Measurements from ENCODE around the gene ERC2. TPM values are rescaled to one million over a fixed set of nuclear protein-coding genes. Genes with fewer than 3 reads are reported as not detected.

The ERC2 gene
- total RNA-seq, 2 experiments from 2014 or later: not detected

DNA sequence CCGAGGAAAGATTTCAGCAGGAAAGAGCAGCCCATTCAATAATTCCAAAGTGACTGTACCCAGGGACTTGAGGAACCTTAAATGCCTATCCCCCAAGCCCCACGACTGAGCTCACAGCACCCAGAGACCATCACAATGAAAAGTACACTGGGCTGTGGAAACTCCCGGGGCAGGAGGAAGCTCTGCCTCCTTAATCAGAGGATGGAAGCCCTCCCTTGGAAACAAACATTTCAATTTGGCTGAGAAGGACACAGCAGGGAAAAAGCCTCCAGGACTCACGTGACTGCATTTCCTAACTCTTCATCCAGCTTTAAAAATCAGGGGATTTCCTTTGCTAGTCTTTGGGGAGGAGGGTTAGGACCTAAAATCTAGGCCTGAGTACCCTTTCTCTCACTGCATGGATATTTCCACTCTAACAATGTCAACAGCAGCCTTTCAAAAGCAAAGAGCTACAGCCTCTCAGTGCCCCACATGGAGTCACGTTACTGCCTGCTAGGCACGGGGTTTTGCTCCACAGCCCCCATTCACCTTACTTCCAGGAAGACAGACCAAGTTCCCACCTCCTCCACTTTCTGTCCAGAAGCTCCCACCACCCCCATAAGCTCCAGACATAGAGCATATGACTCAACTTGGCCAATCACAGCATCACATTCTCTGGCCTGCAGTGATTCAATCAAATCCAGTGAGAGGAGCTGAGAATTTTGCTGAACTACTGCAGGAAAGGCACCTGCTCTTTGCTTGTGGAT, 912.2 kb downstream of the ERC2 start:
- ChIA-PET POLR2A (no interaction called here), CTCF (no interaction called here)
- Mint-ChIP-seq H3K4me3 (no peak overlapping the region), H3K27me3 (no peaks in the 10 kb centered on the region), H3K4me1 (ENCODE audit: low read depth) (no peaks in the 10 kb centered on the region), H3K9me3 (peaks cover 2% of the 10 kb centered on the region), H3K36me3 (no peaks in the 10 kb centered on the region), H3K27ac (no peak overlapping the region)
- no peak for DNase-seq
- intact Hi-C loops (cut with micrococcal nuclease): no loop called here

GRCh38 chr3:55554634-55555425, 913.4 kb downstream of the ERC2 start:
- intact Hi-C loops (cut with micrococcal nuclease): no loop called here
- DNase-seq: no peak
- H3K9me3 Mint-ChIP-seq: peaks cover 2% of the 10 kb centered on the region
- no peaks in the 10 kb centered on the region for H3K36me3 Mint-ChIP-seq
- ChIA-PET CTCF (no interaction called here), POLR2A (no interaction called here)
- no peak overlapping the region for H3K4me3 Mint-ChIP-seq
- H3K4me1 Mint-ChIP-seq (ENCODE audit: low read depth): no peaks in the 10 kb centered on the region
- H3K27me3 Mint-ChIP-seq: no peaks in the 10 kb centered on the region
- H3K27ac Mint-ChIP-seq: no peak overlapping the region

- Mint-ChIP-seq H3K36me3 (no peaks in the 10 kb centered on the region), H3K4me3 (no peak overlapping the region), H3K27me3 (no peaks in the 10 kb centered on the region), H3K27ac (no peak overlapping the region), H3K9me3 (peaks cover 2% of the 10 kb centered on the region), H3K4me1 (ENCODE audit: low read depth) (no peaks in the 10 kb centered on the region)
- ChIA-PET POLR2A (no interaction called here), CTCF (no interaction called here)
- no peak for DNase-seq
- intact Hi-C loops (cut with micrococcal nuclease): no loop called here
These were observed 916.6 kb downstream of the ERC2 start for GRCh38 chr3:55551644-55552043.

DNA sequence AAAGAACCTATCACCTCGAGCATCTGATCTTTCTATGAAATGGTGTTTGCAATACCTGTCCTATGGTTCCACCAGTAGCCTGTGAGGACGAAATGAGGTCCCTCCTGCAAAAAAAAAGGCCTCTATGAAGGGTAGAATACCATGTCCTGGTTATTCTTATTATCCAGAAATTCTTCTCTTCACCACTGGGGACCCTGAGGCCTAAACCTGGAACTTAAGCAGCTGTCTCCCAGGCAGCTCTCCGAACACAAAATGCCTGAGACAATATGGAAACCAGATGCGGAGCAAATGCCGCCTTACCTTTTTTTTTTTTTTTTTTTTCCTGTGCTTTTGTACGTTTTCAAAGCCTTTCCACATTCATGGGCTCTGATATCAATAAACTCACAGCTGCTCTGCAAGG, 919.1 kb downstream of the ERC2 start:
- no peak for DNase-seq
- no peaks in the 10 kb centered on the region for H3K4me1 Mint-ChIP-seq (ENCODE audit: low read depth)
- H3K4me3 Mint-ChIP-seq: no peak overlapping the region
- no peaks in the 10 kb centered on the region for H3K27me3 Mint-ChIP-seq
- CTCF ChIA-PET: no interaction called here
- POLR2A ChIA-PET: no interaction called here
- peaks cover 2% of the 10 kb centered on the region for H3K9me3 Mint-ChIP-seq
- H3K36me3 Mint-ChIP-seq: no peaks in the 10 kb centered on the region
- H3K27ac Mint-ChIP-seq: no peak overlapping the region
- intact Hi-C loops (cut with micrococcal nuclease): no loop called here

- CTCF ChIA-PET: no interaction called here
These were observed 921.2 kb downstream of the ERC2 start for GRCh38 chr3:55546866-55547669.

GRCh38 chr3:55545995-55546394, 922.3 kb downstream of the ERC2 start:
- no peak for DNase-seq
- no peaks in the 10 kb centered on the region for H3K36me3 Mint-ChIP-seq
- no peak overlapping the region for H3K27ac Mint-ChIP-seq
- ChIA-PET POLR2A (no interaction called here), CTCF (no interaction called here)
- H3K4me1 Mint-ChIP-seq (ENCODE audit: low read depth): no peaks in the 10 kb centered on the region
- H3K4me3 Mint-ChIP-seq: no peak overlapping the region
- intact Hi-C loops (cut with micrococcal nuclease): no loop called here
- H3K9me3 Mint-ChIP-seq: no peaks in the 10 kb centered on the region
- no peaks in the 10 kb centered on the region for H3K27me3 Mint-ChIP-seq

More at GRCh38 chr3:55546866-55547669, 921.2 kb downstream of the ERC2 start:
- no peaks in the 10 kb centered on the region for H3K9me3 Mint-ChIP-seq
- H3K36me3 Mint-ChIP-seq: no peaks in the 10 kb centered on the region
- no peak overlapping the region for H3K4me3 Mint-ChIP-seq
- H3K27me3 Mint-ChIP-seq: no peaks in the 10 kb centered on the region
- no peak overlapping the region for H3K27ac Mint-ChIP-seq
- intact Hi-C loops (cut with micrococcal nuclease): no loop called here
- DNase-seq: no peak
- no peaks in the 10 kb centered on the region for H3K4me1 Mint-ChIP-seq (ENCODE audit: low read depth)
- POLR2A ChIA-PET: no interaction called here

GRCh38 chr3:55544219-55544618, 924.0 kb downstream of the ERC2 start:
- intact Hi-C loops (cut with micrococcal nuclease): no loop called here
- Mint-ChIP-seq H3K27me3 (no peaks in the 10 kb centered on the region), H3K4me1 (ENCODE audit: low read depth) (no peaks in the 10 kb centered on the region), H3K27ac (no peak overlapping the region), H3K4me3 (no peak overlapping the region), H3K9me3 (no peaks in the 10 kb centered on the region), H3K36me3 (no peaks in the 10 kb centered on the region)
- DNase-seq: no peak
- ChIA-PET POLR2A (no interaction called here), CTCF (no interaction called here)

DNA sequence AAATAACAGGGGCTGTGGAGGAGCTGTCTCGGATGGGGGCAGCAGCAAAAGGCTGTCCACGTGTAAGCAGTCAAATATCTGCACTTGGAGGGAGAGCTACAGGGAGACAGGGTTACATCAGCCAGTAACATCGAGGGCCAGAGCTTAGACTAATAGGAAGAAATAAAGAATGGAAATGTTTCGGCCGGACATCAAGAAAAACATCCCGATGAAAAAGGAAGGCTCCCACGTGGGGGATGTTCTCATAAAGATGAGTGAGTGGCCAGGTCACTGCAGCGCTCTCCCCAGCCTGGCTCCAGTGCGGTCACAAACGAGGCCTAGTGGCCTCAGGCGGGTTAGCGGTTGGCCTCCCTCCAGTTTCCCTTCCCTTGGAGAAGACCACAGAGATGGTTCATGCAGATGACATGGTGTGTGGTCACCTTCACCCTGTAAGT, 925.1 kb downstream of the ERC2 start:
- Mint-ChIP-seq H3K36me3 (no peaks in the 10 kb centered on the region), H3K4me1 (ENCODE audit: low read depth) (no peaks in the 10 kb centered on the region), H3K4me3 (no peak overlapping the region), H3K27me3 (no peaks in the 10 kb centered on the region), H3K9me3 (no peaks in the 10 kb centered on the region), H3K27ac (no peak overlapping the region)
- ChIA-PET CTCF (no interaction called here), POLR2A (no interaction called here)
- intact Hi-C loops (cut with micrococcal nuclease): no loop called here
- DNase-seq: no peak

GRCh38 chr3:55541456-55541855, 926.8 kb downstream of the ERC2 start:
- ChIA-PET POLR2A (no interaction called here), CTCF (no interaction called here)
- no peaks in the 10 kb centered on the region for H3K36me3 Mint-ChIP-seq
- H3K27me3 Mint-ChIP-seq: no peaks in the 10 kb centered on the region
- no peaks in the 10 kb centered on the region for H3K4me1 Mint-ChIP-seq (ENCODE audit: low read depth)
- H3K4me3 Mint-ChIP-seq: no peak overlapping the region
- DNase-seq: no peak
- no peak overlapping the region for H3K27ac Mint-ChIP-seq
- no peaks in the 10 kb centered on the region for H3K9me3 Mint-ChIP-seq
- intact Hi-C loops (cut with micrococcal nuclease): no loop called here

- Mint-ChIP-seq H3K4me1 (ENCODE audit: low read depth) (no peaks in the 10 kb centered on the region), H3K4me3 (no peak overlapping the region), H3K9me3 (no peaks in the 10 kb centered on the region), H3K27me3 (no peaks in the 10 kb centered on the region), H3K36me3 (no peaks in the 10 kb centered on the region), H3K27ac (no peak overlapping the region)
- ChIA-PET POLR2A (no interaction called here), CTCF (no interaction called here)
- no peak for DNase-seq
- intact Hi-C loops (cut with micrococcal nuclease): no loop called here
These were observed 927.3 kb downstream of the ERC2 start for GRCh38 chr3:55541016-55541415.

DNA sequence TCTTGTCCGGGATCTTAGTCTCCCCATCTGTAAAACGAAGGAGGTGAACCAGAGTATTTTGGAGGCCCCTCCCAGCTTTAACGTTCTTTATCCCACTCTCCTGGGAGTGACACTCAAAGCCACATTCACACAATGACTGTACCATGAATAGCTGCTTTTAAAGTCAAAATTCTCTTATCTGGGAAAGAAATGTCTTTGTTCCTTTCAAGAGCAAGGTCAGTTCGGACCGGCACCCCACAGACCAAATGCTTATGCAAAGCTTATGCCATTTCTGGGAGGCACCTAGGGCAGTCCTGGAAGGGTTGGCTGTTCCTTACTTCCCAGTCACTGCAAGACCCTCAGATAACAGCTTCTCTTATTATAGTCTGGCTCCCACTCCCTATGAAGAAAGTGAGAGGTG, 927.7 kb downstream of the ERC2 start:
- DNase-seq: no peak
- no peak overlapping the region for H3K27ac Mint-ChIP-seq
- H3K9me3 Mint-ChIP-seq: no peaks in the 10 kb centered on the region
- no peaks in the 10 kb centered on the region for H3K4me1 Mint-ChIP-seq (ENCODE audit: low read depth)
- CTCF ChIA-PET: no interaction called here
- H3K36me3 Mint-ChIP-seq: no peaks in the 10 kb centered on the region
- H3K4me3 Mint-ChIP-seq: no peak overlapping the region
- intact Hi-C loops (cut with micrococcal nuclease): no loop called here
- no peaks in the 10 kb centered on the region for H3K27me3 Mint-ChIP-seq
- POLR2A ChIA-PET: no interaction called here

DNA sequence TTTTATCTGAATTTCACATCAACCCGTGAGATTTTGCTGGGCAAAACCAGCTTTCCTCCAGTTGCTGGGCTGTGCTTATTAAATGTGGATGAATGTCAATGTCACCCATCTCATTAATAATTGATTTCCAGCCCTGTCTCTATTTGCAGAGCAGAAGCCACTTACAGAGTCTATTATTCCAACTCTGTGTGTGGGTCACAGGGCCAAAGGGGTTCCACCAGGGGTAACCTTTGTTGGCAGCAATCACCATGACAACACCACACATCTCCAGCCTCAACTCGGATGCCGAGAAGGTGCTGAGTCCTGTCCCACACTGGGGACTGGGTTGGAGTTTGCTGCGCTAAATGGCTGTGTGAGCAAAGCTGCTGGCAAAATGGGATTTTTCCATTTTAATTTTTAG, 930.1 kb downstream of the ERC2 start:
- no peaks in the 10 kb centered on the region for H3K9me3 Mint-ChIP-seq
- no peak for DNase-seq
- CTCF ChIA-PET: no interaction called here

More for the DNA sequence above, 930.1 kb downstream of the ERC2 start:
- POLR2A ChIA-PET: no interaction called here
- no peaks in the 10 kb centered on the region for H3K27me3 Mint-ChIP-seq
- H3K4me3 Mint-ChIP-seq: no peak overlapping the region
- no peak overlapping the region for H3K27ac Mint-ChIP-seq
- no peaks in the 10 kb centered on the region for H3K4me1 Mint-ChIP-seq (ENCODE audit: low read depth)
- intact Hi-C loops (cut with micrococcal nuclease): no loop called here
- H3K36me3 Mint-ChIP-seq: no peaks in the 10 kb centered on the region
